H1 (cell line): ENCODE data around the gene P4HA3. TPM values are rescaled to one million over a fixed set of nuclear protein-coding genes. Genes with fewer than 3 reads are reported as not detected.

Experiments used
- ASH2L ChIP-seq: fragments of 200-600, 300-600 bp; sonication (generic); IDR thresholded peaks from one replicate; pipeline ENCODE4 v1.7.1; 2017; ENCODE audit warnings: low read length
- CBX8 ChIP-seq: fragments of 300-800, 300-1000 bp; sonication (generic); IDR thresholded peaks from 2 replicates; pipeline ENCODE4 v1.7.1; 2016; ENCODE audit warnings: low read depth, low read length, borderline replicate concordance
- GTF2F1 ChIP-seq: IDR thresholded peaks from 2 replicates; pipeline ENCODE4 v1.6.1; 2012; ENCODE audit warnings: low read depth, low read length, improper control_type of control experiment, borderline replicate concordance
- NANOG ChIP-seq: IDR thresholded peaks from 2 replicates; pipeline ENCODE4 v1.6.1; 2011; ENCODE audit warnings: low read length, low read depth, mild to moderate bottlenecking, inconsistent platforms; ENCODE audit not compliant: insufficient read depth, poor library complexity, severe bottlenecking
- RAD21 ChIP-seq, 2 experiments: IDR thresholded peaks in 1 of 2; conservative IDR thresholded peaks in 1 of 2; 2 replicates each; pipeline ENCODE4 v1.6.1; 2011; ENCODE audit warnings: low read depth in 2 of 2, low read length in 2 of 2, improper control_type of control experiment in 1 of 2, inconsistent platforms in 1 of 2, mild to moderate bottlenecking in 1 of 2, moderate library complexity in 1 of 2
- SIX5 ChIP-seq: IDR thresholded peaks from 2 replicates; pipeline ENCODE4 v1.6.1; 2011; ENCODE audit warnings: mild to moderate bottlenecking, low read depth, low read length
- SP4 ChIP-seq: IDR thresholded peaks from 2 replicates; pipeline ENCODE4 v1.6.1; 2012; ENCODE audit warnings: low read length, inconsistent platforms
- TAF7 ChIP-seq: optimal IDR thresholded peaks from 2 replicates; pipeline ENCODE3; 2011; ENCODE audit warnings: low read depth, mild to moderate bottlenecking, inconsistent platforms, low read length, moderate library complexity, borderline replicate concordance
- polyA plus RNA-seq, 7 experiments: library from polyadenylated mRNA; depleted of rRNA in 3 of 7; stranded (reverse) in 5 of 7; unstranded in 2 of 7; fragments of >200 nt in 5 of 7; fragments of 200-250 nt in 2 of 7; gene quantifications; 1 replicate in 5 of 7; 2 replicates in 1 of 7; 4 replicates in 1 of 7; pipeline versions ENCODE4 v1.2.1 to v1.2.3, GENCODE V29; 2011 to 2013; ENCODE audit warnings: missing spikeins in 2 of 7, mixed read lengths in 2 of 7
- total RNA-seq: library from RNA; stranded (reverse); fragmentation: NEBNext Ultra II Directional; extraction: Animal tissue kit (Norgen Biotek cat#: 25700); gene quantifications from 2 replicates; pipeline ENCODE4 v1.2.1, GENCODE V29; 2021

P4HA3 gene
- total and polyA plus RNA-seq, 2 of the 8 experiments (the other 6 are each of a cell fraction or from before 2014, with no cell fraction given): 0.06 TPM; not detected in 1

DNA sequence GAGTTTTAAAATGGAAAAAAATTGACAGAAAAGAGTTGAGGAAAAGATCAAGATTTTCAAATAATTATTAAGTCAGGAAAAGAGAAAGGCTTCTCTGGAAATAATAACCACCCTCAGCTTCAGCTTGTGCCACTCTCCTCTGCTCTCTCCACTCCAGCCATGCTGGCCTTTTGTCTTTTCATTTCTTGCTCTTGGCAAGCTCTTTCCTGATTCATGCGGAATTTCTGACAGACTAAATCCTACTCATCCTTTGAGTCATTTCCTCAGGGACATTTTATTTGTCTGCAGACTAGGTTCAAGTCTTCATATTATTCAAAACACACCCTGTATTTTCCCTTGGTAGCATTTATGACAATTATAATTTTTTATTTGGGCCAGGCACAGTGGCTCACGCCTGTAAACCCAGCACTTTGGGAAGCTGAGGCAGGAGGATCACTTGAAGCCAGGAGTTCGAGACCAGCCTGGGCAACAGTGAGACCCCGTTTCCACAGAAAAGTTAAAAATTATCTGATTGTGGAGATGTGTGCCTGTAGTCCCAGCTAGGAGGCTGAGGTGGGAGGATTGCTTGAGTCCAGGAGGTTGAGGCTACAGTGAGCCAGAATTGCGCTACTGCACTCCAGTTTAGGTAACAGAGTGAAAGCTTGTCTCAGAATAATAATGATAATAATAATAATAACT, 7.8 kb upstream of the P4HA3 start (continued):
- TF ChIP-seq RAD21 (IDR thresholded peaks at IDR 0.05 in 1 of 2, conservative IDR thresholded peaks at IDR 0.05 in 1 of 2; ENCODE audit: low read depth in 2 of 2, low read length in 2 of 2) (no peak), SIX5 (no peak), GTF2F1 (no peak), TAF7 (no peak), CBX8 (no peak), SP4 (no peak), NANOG (no peak), ASH2L (no peak)
